ENCODE results near the gene P3H1.

Gene P3H1

GRCh38 chr1:42807056-42807668 lies 40.3 kb upstream of the P3H1 start:
- Histone ChIP-seq H3K27ac (ENCODE audit: extremely low read depth, low read depth, low read length) (no peak overlapping the region), H3K4me1 (ENCODE audit: control insufficient read depth, insufficient read depth, low read length) (no peaks in the 10 kb centered on the region), H3K4me3 (ENCODE audit: low read depth, low read length) (no peak overlapping the region), H3K9me3 (ENCODE audit: control insufficient read depth, insufficient read depth, low read depth, low read length) (no peaks in the 10 kb centered on the region), H3K36me3 (ENCODE audit: control insufficient read depth in 2 of 2, insufficient read depth in 1 of 2, low read length in 2 of 2) (peaks cover 0 to 39% of the 10 kb centered on the region in 2 experiments; a peak in 2 of 3 replicates)
- CTCF ChIA-PET, result interaction anchor here (1.1 kb wide), 1 partner anchor 12 kb away, joined by 3 read pairs; no protein-coding TSS in a partner anchor
- POLR2A ChIA-PET, result no interaction called here
- TF ChIP-seq ZNF580 (tag by site-specific recombination; IDR thresholded peaks at IDR 0.05) (no peak), ZNF488 (tag by site-specific recombination; IDR thresholded peaks at IDR 0.05) (no peak), ZNF658 (tag by site-specific recombination; IDR thresholded peaks at IDR 0.05) (no peak), ZNF830 (tag by site-specific recombination; IDR thresholded peaks at IDR 0.05; ENCODE audit: low read depth) (no peak), ZNF426 (tag by site-specific recombination; IDR thresholded peaks at IDR 0.05) (no peak)

- ChIA-PET CTCF (interaction anchor here (1.1 to 2.0 kb wide), 2 partner anchors 13 to 39 kb away, joined by 3 to 6 read pairs; partner anchors contain the start of genes C1orf50 and P3H1), POLR2A (no interaction called here)
- H3K9me3 ChIP-seq (ENCODE audit: control insufficient read depth, insufficient read depth, low read depth, low read length), result no peaks in the 10 kb centered on the region
- H3K4me3 ChIP-seq (ENCODE audit: low read depth, low read length), result no peak overlapping the region
- no peaks in the 10 kb centered on the region for H3K4me1 ChIP-seq (ENCODE audit: control insufficient read depth, insufficient read depth, low read length)
- peaks cover 0 to 39% of the 10 kb centered on the region in 2 experiments; a peak in 2 of 3 replicates for H3K36me3 ChIP-seq (ENCODE audit: control insufficient read depth in 2 of 2, insufficient read depth in 1 of 2, low read length in 2 of 2)
- H3K27ac ChIP-seq (ENCODE audit: extremely low read depth, low read depth, low read length), result no peak overlapping the region
- no peak for TF ChIP-seq OVOL3 (tag by site-specific recombination; IDR thresholded peaks at IDR 0.05)
These were observed 39.8 kb upstream of the P3H1 start for GRCh38 chr1:42806593-42806992.

GRCh38 chr1:42806171-42806570 lies 39.3 kb upstream of the P3H1 start:
- no peak overlapping the region for H3K4me3 ChIP-seq (ENCODE audit: low read depth, low read length)
- no peak for TF ChIP-seq ZNF558 (tag by site-specific recombination; IDR thresholded peaks at IDR 0.05)
- TF ChIP-seq SETDB1 (IDR thresholded peaks at IDR 0.05; ENCODE audit: insufficient read length, low read length), result no peak
- no peak for TF ChIP-seq FEZF1 (tag by site-specific recombination; IDR thresholded peaks at IDR 0.05)
- H3K27ac ChIP-seq (ENCODE audit: extremely low read depth, low read depth, low read length), result no peak overlapping the region
- H3K36me3 ChIP-seq (ENCODE audit: control insufficient read depth in 2 of 2, insufficient read depth in 1 of 2, low read length in 2 of 2), result peaks cover 0 to 36% of the 10 kb centered on the region in 2 experiments; a peak in 2 of 3 replicates
- POLR2A ChIA-PET, result no interaction called here
- no peaks in the 10 kb centered on the region for H3K4me1 ChIP-seq (ENCODE audit: control insufficient read depth, insufficient read depth, low read length)
- H3K9me3 ChIP-seq (ENCODE audit: control insufficient read depth, insufficient read depth, low read depth, low read length), result no peaks in the 10 kb centered on the region
- CTCF ChIA-PET, result interaction anchor here (1.1 to 2.0 kb wide), 2 partner anchors 13 to 39 kb away, joined by 3 to 6 read pairs; partner anchors contain the start of genes C1orf50 and P3H1

GRCh38 chr1:42801832-42802473 lies 35.1 kb upstream of the P3H1 start:
- Histone ChIP-seq H3K4me1 (ENCODE audit: control insufficient read depth, insufficient read depth, low read length) (no peaks in the 10 kb centered on the region), H3K9me3 (ENCODE audit: control insufficient read depth, insufficient read depth, low read depth, low read length) (no peaks in the 10 kb centered on the region), H3K27ac (ENCODE audit: extremely low read depth, low read depth, low read length) (no peak overlapping the region), H3K36me3 (ENCODE audit: control insufficient read depth in 2 of 2, insufficient read depth in 1 of 2, low read length in 2 of 2) (peaks cover 0 to 21% of the 10 kb centered on the region in 2 experiments; a peak in 1 of 3 replicates), H3K4me3 (ENCODE audit: low read depth, low read length) (no peak overlapping the region)
- POLR2A ChIA-PET, result no interaction called here
- CTCF ChIA-PET, result no interaction called here
- no peak for TF ChIP-seq ZNF184 (tag by site-specific recombination; IDR thresholded peaks at IDR 0.05)
- TF ChIP-seq PRDM1 (tag by site-specific recombination; IDR thresholded peaks at IDR 0.05), result no peak
- TF ChIP-seq ZNF449 (tag by site-specific recombination; IDR thresholded peaks at IDR 0.05), result no peak
- no peak for TF ChIP-seq ZNF692 (tag by site-specific recombination; IDR thresholded peaks at IDR 0.05)
- no peak for TF ChIP-seq REPIN1 (tag by site-specific recombination; IDR thresholded peaks at IDR 0.05; ENCODE audit: low read depth)
- TF ChIP-seq ZBTB7A (tag by site-specific recombination; IDR thresholded peaks at IDR 0.05; ENCODE audit: low read depth), result no peak
- no peak for TF ChIP-seq ZNF776 (tag by site-specific recombination; IDR thresholded peaks at IDR 0.05; ENCODE audit: borderline replicate concordance)
- no peak for TF ChIP-seq ZNF639 (tag by site-specific recombination; IDR thresholded peaks at IDR 0.05)
- TF ChIP-seq ZNF677 (tag by site-specific recombination; IDR thresholded peaks at IDR 0.05), result no peak
- TF ChIP-seq ZSCAN16 (tag by site-specific recombination; IDR thresholded peaks at IDR 0.05), result no peak
- no peak for TF ChIP-seq BCL6B (tag by site-specific recombination; IDR thresholded peaks at IDR 0.05)
